Gastroesophageal sphincter (tissue), 3 donors: ENCODE results near the gene DNALI1.

ENCODE experiments used
- CTCF ChIP-seq, 4 experiments: fragments of 200-600 bp in 2 of 4; fragments of 450-650 bp in 2 of 4; sonication (generic) in 1 of 4; IDR thresholded peaks; one replicate each; pipeline ENCODE4 v1.5.1; 2017 to 2019; ENCODE audit warnings: antibody characterized with exemption in 4 of 4, mild to moderate bottlenecking in 2 of 4, moderate library complexity in 2 of 4
- POLR2A ChIP-seq, 2 donors: fragments of 450-650 bp; IDR thresholded peaks; one replicate each; pipeline ENCODE4 v1.6.1; 2017; ENCODE audit warnings: antibody characterized with exemption in 2 of 2, mild to moderate bottlenecking in 2 of 2, moderate library complexity in 1 of 2
- POLR2AphosphoS5 ChIP-seq: sonication (generic); formaldehyde crosslinking; IDR thresholded peaks from one replicate; pipeline ENCODE4 v1.6.1; 2017; ENCODE audit warnings: antibody characterized with exemption

GRCh38 chr1:37537378-37537777 lies 19.4 kb upstream of the DNALI1 start:
- TF ChIP-seq CTCF (IDR thresholded peaks at IDR 0.05) (no peak), POLR2AphosphoS5 (no peak), POLR2A (IDR thresholded peaks at IDR 0.05) (no peak)
